ENCODE data around the gene KRTAP10-9. TPM values are rescaled to one million over a fixed set of nuclear protein-coding genes. Genes with fewer than 3 reads are reported as not detected.
A peak's percentile ranks its signal among the peaks of the same experiment; 100 is the strongest.

KRTAP10-9 gene
- total and polyA plus RNA-seq, 2 of the 8 experiments (the other 6 are each of a cell fraction or from before 2014, with no cell fraction given): not detected

DNA sequence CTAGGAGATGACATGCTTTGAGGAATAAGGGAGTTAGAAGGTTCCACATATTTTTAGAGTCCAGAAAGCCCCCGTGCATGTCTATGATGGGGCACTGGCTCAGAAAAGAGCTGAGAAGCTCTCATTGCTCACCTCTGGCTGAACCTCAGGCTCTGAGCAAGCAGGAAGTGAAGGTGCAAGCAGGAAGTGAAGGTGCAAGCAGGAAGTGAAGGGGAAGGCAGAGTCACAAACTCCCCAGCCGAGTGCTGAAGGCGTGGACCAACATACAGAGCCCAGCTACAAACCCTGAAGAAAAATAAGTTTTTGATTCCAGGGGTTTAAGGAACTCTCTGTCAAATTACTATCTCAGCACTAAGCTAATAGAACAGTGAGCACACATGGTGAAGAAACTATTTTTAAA, 8.0 kb upstream of the KRTAP10-9 start:
- POLR2A ChIA-PET (ENCODE audit: partially characterized antibody): no interaction called here
- Histone ChIP-seq H3K36me3 (ENCODE audit: control insufficient read depth in 2 of 4, insufficient read depth in 4 of 4, low read length in 3 of 4) (no peaks in the 10 kb centered on the region), H2BK5ac (ENCODE audit: low read depth, low read length) (no peak overlapping the region), H3K9me3 (ENCODE audit: insufficient read depth in 2 of 2, low read depth in 1 of 2, low read length in 1 of 2) (peaks cover 10 to 11% of the 10 kb centered on the region in 2 experiments), H3K9ac (replicated peaks in 1 of 4; ENCODE audit: extremely low read depth in 1 of 4, low read depth in 3 of 4, low read length in 3 of 4) (no peak overlapping the region; a peak in 1 of 7 replicates), H3K4ac (replicated peaks; ENCODE audit: insufficient read length, low read depth, low read length) (peak overlapping the region; percentile 50), H2BK12ac (ENCODE audit: low read depth, low read length) (no peak overlapping the region), H3K18ac (ENCODE audit: extremely low read depth, low read length) (no peak overlapping the region), H3K23me2 (ENCODE audit: low read depth, low read length) (no peaks in the 10 kb centered on the region), H3K27ac (ENCODE audit: low read depth, low read length) (no peak overlapping the region), H3K56ac (replicated peaks; ENCODE audit: insufficient read length, low read depth, low read length) (no peak overlapping the region), H2BK20ac (ENCODE audit: low read length) (no peak overlapping the region), H2AFZ (ENCODE audit: low read length) (no peak overlapping the region), H3K14ac (ENCODE audit: insufficient read length) (no peak overlapping the region), H4K91ac (replicated peaks; ENCODE audit: insufficient read length, low read length) (no peak overlapping the region), H4K20me1 (replicated peaks in 1 of 2; ENCODE audit: control insufficient read depth in 1 of 2, insufficient read depth in 2 of 2, low read length in 2 of 2) (peaks cover 0 to 1% of the 10 kb centered on the region in 2 experiments), H3K27me3 (replicated peaks in 1 of 4; ENCODE audit: control insufficient read depth in 3 of 4, extremely low read depth in 1 of 4, insufficient read depth in 3 of 4, low read length in 3 of 4) (no peaks in the 10 kb centered on the region), H3K4me1 (replicated peaks in 1 of 4; ENCODE audit: control insufficient read depth in 3 of 4, insufficient read depth in 4 of 4, low read length in 3 of 4) (peaks cover 0 to 5% (median 2%) of the 10 kb centered on the region in 4 experiments; a peak in 4 of 7 replicates), H3K79me2 (ENCODE audit: control insufficient read depth in 1 of 2, insufficient read depth in 2 of 2, low read length in 2 of 2) (no peaks in the 10 kb centered on the region), H2AK5ac (ENCODE audit: low read depth, low read length) (no peak overlapping the region), H3K23ac (ENCODE audit: insufficient read length) (no peak overlapping the region), H4K5ac (ENCODE audit: insufficient read length, low read depth, low read length) (no peak overlapping the region), H3K4me2 (ENCODE audit: insufficient read depth in 1 of 2, low read depth in 2 of 2, low read length in 2 of 2) (no peak overlapping the region), H4K8ac (ENCODE audit: extremely low read depth, insufficient read depth, low read length) (no peak overlapping the region), H2BK120ac (replicated peaks; ENCODE audit: low read depth, low read length) (no peak overlapping the region), H2BK15ac (ENCODE audit: low read length) (no peak overlapping the region), H3K4me3 (ENCODE audit: extremely low read depth in 1 of 4, insufficient read depth in 2 of 4, low read depth in 3 of 4, low read length in 4 of 4) (no peak overlapping the region), H3K79me1 (ENCODE audit: low read depth, low read length) (no peaks in the 10 kb centered on the region; the same call in 1 of the 2 replicates)
- TF ChIP-seq GABPA (IDR thresholded peaks at IDR 0.05; ENCODE audit: borderline replicate concordance, insufficient read depth, low read length) (no peak), RFX5 (IDR thresholded peaks at IDR 0.05; ENCODE audit: borderline replicate concordance, low read depth, low read length) (no peak), ASH2L (IDR thresholded peaks at IDR 0.05; ENCODE audit: low read length) (no peak), RAD21 (IDR thresholded peaks at IDR 0.05 in 1 of 2, conservative IDR thresholded peaks at IDR 0.05 in 1 of 2; ENCODE audit: low read depth in 2 of 2, low read length in 2 of 2) (no peak), BCL11A (IDR thresholded peaks at IDR 0.05; ENCODE audit: low read depth in 2 of 2, low read length in 2 of 2) (no peak)
- WGBS, 2 experiments (ENCODE audit: extremely low coverage in 1 of 2, insufficient coverage in 1 of 2, insufficient read length in 1 of 2, insufficient replicate concordance in 2 of 2, low coverage in 1 of 2, low lambda C conversion rate in 2 of 2, missing lambda C conversion rate in 1 of 2): 93% methylated on average over 3 of the region's 3 CpGs; no CpG with 5 or more reads in 1 of the 2 experiments
- DNase-seq (ENCODE audit: low read depth in 1 of 2, low spot score in 2 of 2) (no peak), FAIRE-seq (no peak)
- CTCF ChIA-PET (ENCODE audit: partially characterized antibody): interaction anchor here (0.6 to 4.0 kb wide), 25 partner anchors 8 to 182 kb away, joined by 3 to 16 read pairs (median 4); partner anchors contain the start of genes KRTAP10-11, KRTAP10-7, KRTAP10-9 and KRTAP12-2

All from H1 (cell line).